HepG2 (cell line): ENCODE results near the gene CLASP1. TPM values are rescaled to one million over a fixed set of nuclear protein-coding genes. Genes with fewer than 3 reads are reported as not detected.

Experiments used
- CBFB ChIP-seq: sonication (generic); formaldehyde crosslinking; IDR thresholded peaks from 2 replicates; pipeline ENCODE4 v1.4.0; 2020; ENCODE audit warnings: missing genetic modification reagents
- HDAC1 ChIP-seq: sonication (generic); formaldehyde crosslinking; IDR thresholded peaks from 2 replicates; pipeline ENCODE4 v1.5.1; 2020; ENCODE audit warnings: mild to moderate bottlenecking, missing genetic modification reagents
- HNRNPK ChIP-seq: fragments of 200-400 bp; formaldehyde crosslinking; IDR thresholded peaks from 2 replicates; pipeline ENCODE4 v1.6.1; 2018; ENCODE audit warnings: low read length, low read depth, moderate library complexity, mild to moderate bottlenecking; ENCODE audit not compliant: poor library complexity, severe bottlenecking
- MEIS1 ChIP-seq: sonication (generic); formaldehyde crosslinking; IDR thresholded peaks from 2 replicates; pipeline ENCODE4 v1.9.0; 2021; ENCODE audit warnings: mild to moderate bottlenecking, missing genetic modification reagents, moderate library complexity, borderline replicate concordance
- NPAS2 ChIP-seq: sonication (generic); formaldehyde crosslinking; IDR thresholded peaks from 2 replicates; pipeline ENCODE4 v1.8.0; 2022; ENCODE audit warnings: mild to moderate bottlenecking, missing genetic modification reagents, borderline replicate concordance
- SP140L ChIP-seq: sonication (generic); formaldehyde crosslinking; IDR thresholded peaks from 2 replicates; pipeline ENCODE4 v1.4.0; 2020; ENCODE audit warnings: missing genetic modification reagents, borderline replicate concordance
- polyA plus RNA-seq, 8 experiments: library from polyadenylated mRNA; depleted of rRNA in 3 of 8; stranded (reverse) in 7 of 8; unstranded in 1 of 8; fragments of >200 nt; fragmentation: Illumina TruSeq in 4 of 8; extraction: Trizol in 4 of 8; gene quantifications; 2 replicates each; pipeline versions ENCODE4 v1.2.1 to v1.2.3, GENCODE V29; 2011 to 2016; ENCODE audit warnings: low read depth in 4 of 8, missing spikeins in 1 of 8, mixed read lengths in 1 of 8; ENCODE audit not compliant: insufficient read depth in 1 of 8
- total RNA-seq, 5 experiments: library from RNA; depleted of rRNA; stranded (reverse); fragments of >200 nt; fragmentation: Illumina TruSeq; extraction: Trizol; gene quantifications; 2 replicates each; pipeline ENCODE4 v1.2.3, GENCODE V29; 2016; ENCODE audit warnings: low read depth in 1 of 5
- TF ChIP-seq, protein P1 (sequence below): sonication (generic); formaldehyde crosslinking; IDR thresholded peaks from 2 replicates; pipeline ENCODE4 v1.4.0; 2020; ENCODE audit warnings: missing genetic modification reagents
- TF ChIP-seq, protein P2 (sequence below): sonication (generic); formaldehyde crosslinking; IDR thresholded peaks from 2 replicates; pipeline ENCODE4 v1.8.1; 2023; ENCODE audit warnings: mild to moderate bottlenecking, missing genetic modification reagents
- TF ChIP-seq, protein P3 (sequence below): sonication (generic); formaldehyde crosslinking; IDR thresholded peaks from 2 replicates; pipeline ENCODE4 v1.5.0; 2020; ENCODE audit warnings: missing genetic modification reagents, mild to moderate bottlenecking, borderline replicate concordance

The CLASP1 gene
- total and polyA plus RNA-seq, 2 of the 13 experiments (the other 11 are each of a cell fraction or from before 2014, with no cell fraction given): 11.7 to 47.9 TPM

DNA sequence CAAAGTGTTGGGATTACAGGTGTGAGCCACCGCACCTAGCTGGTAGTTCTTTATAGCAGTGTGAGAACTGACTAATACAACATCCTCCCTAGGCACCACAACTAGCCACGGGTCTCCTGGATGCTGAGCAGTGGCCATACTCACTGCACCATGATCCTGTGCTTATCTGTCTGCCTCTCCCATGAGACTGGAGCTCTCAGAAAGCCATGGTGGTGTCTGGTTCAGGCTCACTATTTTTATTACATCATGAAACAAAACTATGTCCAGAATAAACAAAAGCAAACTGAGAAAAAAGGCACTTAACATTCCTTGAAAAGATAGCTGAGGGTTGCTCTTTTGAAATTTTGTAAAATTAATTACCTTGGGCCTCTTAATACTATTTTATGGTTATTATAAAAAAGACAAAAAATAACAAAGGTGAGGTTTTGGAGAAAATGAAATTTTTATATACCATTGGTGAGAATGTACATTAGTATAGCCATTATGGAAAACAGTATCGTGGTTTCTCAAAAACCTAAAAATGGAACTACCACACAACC is 273.6 kb downstream of the CLASP1 start (continued):
- TF ChIP-seq NPAS2 (CRISPR knock-in tag): no peak
- no peak for TF ChIP-seq HDAC1 (CRISPR knock-in tag)
- no peak for TF ChIP-seq CBFB (CRISPR knock-in tag)
- TF ChIP-seq, protein P1, sequence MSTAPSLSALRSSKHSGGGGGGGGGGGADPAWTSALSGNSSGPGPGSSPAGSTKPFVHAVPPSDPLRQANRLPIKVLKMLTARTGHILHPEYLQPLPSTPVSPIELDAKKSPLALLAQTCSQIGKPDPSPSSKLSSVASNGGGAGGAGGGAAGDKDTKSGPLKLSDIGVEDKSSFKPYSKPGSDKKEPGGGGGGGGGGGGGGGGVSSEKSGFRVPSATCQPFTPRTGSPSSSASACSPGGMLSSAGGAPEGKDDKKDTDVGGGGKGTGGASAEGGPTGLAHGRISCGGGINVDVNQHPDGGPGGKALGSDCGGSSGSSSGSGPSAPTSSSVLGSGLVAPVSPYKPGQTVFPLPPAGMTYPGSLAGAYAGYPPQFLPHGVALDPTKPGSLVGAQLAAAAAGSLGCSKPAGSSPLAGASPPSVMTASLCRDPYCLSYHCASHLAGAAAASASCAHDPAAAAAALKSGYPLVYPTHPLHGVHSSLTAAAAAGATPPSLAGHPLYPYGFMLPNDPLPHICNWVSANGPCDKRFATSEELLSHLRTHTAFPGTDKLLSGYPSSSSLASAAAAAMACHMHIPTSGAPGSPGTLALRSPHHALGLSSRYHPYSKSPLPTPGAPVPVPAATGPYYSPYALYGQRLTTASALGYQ (CRISPR knock-in tag): no peak
- no peak for TF ChIP-seq SP140L
- TF ChIP-seq, protein P2, sequence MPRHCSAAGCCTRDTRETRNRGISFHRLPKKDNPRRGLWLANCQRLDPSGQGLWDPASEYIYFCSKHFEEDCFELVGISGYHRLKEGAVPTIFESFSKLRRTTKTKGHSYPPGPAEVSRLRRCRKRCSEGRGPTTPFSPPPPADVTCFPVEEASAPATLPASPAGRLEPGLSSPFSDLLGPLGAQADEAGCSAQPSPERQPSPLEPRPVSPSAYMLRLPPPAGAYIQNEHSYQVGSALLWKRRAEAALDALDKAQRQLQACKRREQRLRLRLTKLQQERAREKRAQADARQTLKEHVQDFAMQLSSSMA: no peak
- TF ChIP-seq HNRNPK: no peak
- TF ChIP-seq, protein P3, sequence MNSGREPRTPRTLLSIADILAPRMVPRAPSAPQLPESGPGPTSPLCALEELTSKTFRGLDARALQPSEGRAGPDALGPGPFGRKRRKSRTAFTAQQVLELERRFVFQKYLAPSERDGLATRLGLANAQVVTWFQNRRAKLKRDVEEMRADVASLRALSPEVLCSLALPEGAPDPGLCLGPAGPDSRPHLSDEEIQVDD (CRISPR knock-in tag): no peak
- no peak for TF ChIP-seq MEIS1 (CRISPR knock-in tag)
